OCI-LY1 (cell line): ENCODE results near the gene ATP5PO.

Source experiments
- H2AFZ ChIP-seq: fragments of 200-600 bp; sonication (generic), shearing (Covaris generic); 2 replicates; pipeline ENCODE4 v1.6.0; 2014; ENCODE audit warnings: antibody characterized with exemption, mild to moderate bottlenecking, low read length
- H3F3A ChIP-seq: fragments of 200-600 bp; sonication (generic), shearing (Covaris generic); 2 replicates; pipeline ENCODE4 v1.6.0; 2014; ENCODE audit warnings: mild to moderate bottlenecking, antibody characterized with exemption, low read length, moderate library complexity; ENCODE audit not compliant: insufficient read depth
- H3K27ac ChIP-seq: fragments of 200-600 bp; sonication (generic); 2 replicates; pipeline ENCODE4 v1.5.1; 2014; ENCODE audit warnings: low read length, mixed run types, mild to moderate bottlenecking, low read depth; ENCODE audit not compliant: poor library complexity, severe bottlenecking
- H3K27me3 ChIP-seq: fragments of 200-600 bp; sonication (generic); 2 replicates; pipeline ENCODE4 v1.6.0; 2014; ENCODE audit warnings: antibody characterized with exemption, mild to moderate bottlenecking, low read length, moderate library complexity; ENCODE audit not compliant: insufficient read depth
- H3K36me3 ChIP-seq: fragments of 200-600 bp; sonication (generic); 2 replicates; pipeline ENCODE4 v1.6.1; 2014; ENCODE audit warnings: mild to moderate bottlenecking, antibody characterized with exemption, low read length, moderate library complexity, mixed read lengths; ENCODE audit not compliant: insufficient read depth
- H3K4me1 ChIP-seq: fragments of 200-600 bp; sonication (generic); 2 replicates; pipeline ENCODE4 v1.5.1; 2014; ENCODE audit warnings: mild to moderate bottlenecking, low read length, moderate library complexity; ENCODE audit not compliant: insufficient read depth, severe bottlenecking
- H3K4me2 ChIP-seq: fragments of 200-600 bp; sonication (generic), shearing (Covaris generic); 2 replicates; pipeline ENCODE4 v1.6.1; 2014; ENCODE audit warnings: low read length
- H3K4me3 ChIP-seq: fragments of 200-600 bp; sonication (generic); 2 replicates; pipeline ENCODE4 v1.5.1; 2014; ENCODE audit warnings: low read length, low read depth, mild to moderate bottlenecking, mixed read lengths; ENCODE audit not compliant: poor library complexity, severe bottlenecking
- H3K79me2 ChIP-seq: fragments of 200-600 bp; shearing (Covaris generic); 2 replicates; pipeline ENCODE4 v1.6.1; 2016; ENCODE audit warnings: mixed run types, low read length, mixed read lengths; ENCODE audit not compliant: insufficient read depth
- H3K9ac ChIP-seq: fragments of 200-600 bp; sonication (generic), shearing (Covaris generic); 2 replicates; pipeline ENCODE4 v1.6.1; 2014; ENCODE audit warnings: mild to moderate bottlenecking, low read length, mixed read lengths
- H3K9me2 ChIP-seq: fragments of 200-600 bp; sonication (generic), shearing (Covaris generic); 2 replicates; pipeline ENCODE4 v1.6.1; 2014; ENCODE audit warnings: low read depth, mild to moderate bottlenecking, low read length, mixed read lengths
- H3K9me3 ChIP-seq: fragments of 200-600 bp; shearing (Covaris generic); 2 replicates; pipeline ENCODE4 v1.6.1; 2014; ENCODE audit warnings: low read length, mixed read lengths
- H4K20me1 ChIP-seq: fragments of 200-600 bp; sonication (generic), shearing (Covaris generic); 2 replicates; pipeline ENCODE4 v1.6.0; 2016; ENCODE audit warnings: mild to moderate bottlenecking, low read length; ENCODE audit not compliant: insufficient read depth
- CTCF ChIP-seq: fragments of 200-600 bp; sonication (generic), shearing (Covaris generic); IDR thresholded peaks from 2 replicates; pipeline ENCODE4 v1.5.1; 2017; ENCODE audit warnings: mild to moderate bottlenecking, antibody characterized with exemption, low read length, moderate library complexity, mixed read lengths
- EZH2 ChIP-seq: fragments of 200-600 bp; sonication (generic), shearing (Covaris generic); IDR thresholded peaks from 2 replicates; pipeline ENCODE4 v1.8.0; 2017; ENCODE audit warnings: borderline replicate concordance, mixed run types, mild to moderate bottlenecking, antibody characterized with exemption, low read length, moderate library complexity, mixed read lengths

The ATP5PO gene

GRCh38 chr21:33859373-33860102 is 56.1 kb downstream of the ATP5PO start:
- Histone ChIP-seq H3K9me2 (no peaks in the 10 kb centered on the region), H3F3A (no peaks in the 10 kb centered on the region), H3K27me3 (no peaks in the 10 kb centered on the region), H3K9ac (no peak overlapping the region), H3K4me3 (no peak overlapping the region), H3K36me3 (no peaks in the 10 kb centered on the region), H3K9me3 (no peaks in the 10 kb centered on the region), H3K79me2 (no peaks in the 10 kb centered on the region), H2AFZ (no peak overlapping the region), H4K20me1 (no peaks in the 10 kb centered on the region), H3K27ac (no peak overlapping the region), H3K4me1 (no peaks in the 10 kb centered on the region), H3K4me2 (no peak overlapping the region)
- TF ChIP-seq CTCF (no peak), EZH2 (no peak)

- no peaks in the 10 kb centered on the region for H3K9me2 ChIP-seq
- no peaks in the 10 kb centered on the region for H3K9me3 ChIP-seq
- no peak overlapping the region for H3K27ac ChIP-seq
- H2AFZ ChIP-seq = no peak overlapping the region
- H3K9ac ChIP-seq = no peak overlapping the region
- no peaks in the 10 kb centered on the region for H4K20me1 ChIP-seq
- H3K27me3 ChIP-seq = no peaks in the 10 kb centered on the region
- H3K79me2 ChIP-seq = no peaks in the 10 kb centered on the region
- H3K36me3 ChIP-seq = no peaks in the 10 kb centered on the region
- H3K4me2 ChIP-seq = no peak overlapping the region
- TF ChIP-seq EZH2 (no peak), CTCF (no peak)
- H3K4me1 ChIP-seq = no peaks in the 10 kb centered on the region
- H3K4me3 ChIP-seq = no peak overlapping the region
- H3F3A ChIP-seq = no peaks in the 10 kb centered on the region
Measured at GRCh38 chr21:33858667-33859372, 56.8 kb downstream of the ATP5PO start.

GRCh38 chr21:33857846-33858666 is 57.5 kb downstream of the ATP5PO start:
- H3K36me3 ChIP-seq = no peaks in the 10 kb centered on the region
- H3K27ac ChIP-seq = no peak overlapping the region
- H3K4me3 ChIP-seq = no peak overlapping the region
- H2AFZ ChIP-seq = no peak overlapping the region
- no peaks in the 10 kb centered on the region for H3K9me3 ChIP-seq
- H3K9ac ChIP-seq = no peak overlapping the region
- TF ChIP-seq CTCF (no peak), EZH2 (no peak)
- H3K4me2 ChIP-seq = no peak overlapping the region
- H3K4me1 ChIP-seq = no peaks in the 10 kb centered on the region
- H4K20me1 ChIP-seq = no peaks in the 10 kb centered on the region
- no peaks in the 10 kb centered on the region for H3K79me2 ChIP-seq
- H3F3A ChIP-seq = no peaks in the 10 kb centered on the region
- H3K27me3 ChIP-seq = no peaks in the 10 kb centered on the region
- no peaks in the 10 kb centered on the region for H3K9me2 ChIP-seq
